HG02852 (cell line): Measurements from ENCODE around the gene NCK2.

Source experiments
- ATAC-seq: cut with Tn5 transposase; IDR thresholded peaks from one replicate; pipeline ENCODE4 v1.9.1; 2021; ENCODE audit warnings: mild to moderate bottlenecking, moderate library complexity; ENCODE audit not compliant: unreplicated experiment

Gene NCK2

GRCh38 chr2:105866216-105867185, 121.8 kb downstream of the NCK2 start:
- ATAC-seq, result no peak

- ATAC-seq, result no peak
These were observed 122.9 kb downstream of the NCK2 start for GRCh38 chr2:105867587-105867986.

- ATAC-seq, result no peak
These were observed 123.3 kb downstream of the NCK2 start for GRCh38 chr2:105868060-105868459.

GRCh38 chr2:105869341-105869740, 124.6 kb downstream of the NCK2 start:
- ATAC-seq, result no peak

- no peak for ATAC-seq
These were observed 125.3 kb downstream of the NCK2 start for GRCh38 chr2:105870062-105870461.

- no peak for ATAC-seq
These were observed 126.1 kb downstream of the NCK2 start for GRCh38 chr2:105870858-105871257.

GRCh38 chr2:105872142-105872728, 127.5 kb downstream of the NCK2 start:
- no peak for ATAC-seq

- ATAC-seq, result no peak
These were observed 128.1 kb downstream of the NCK2 start for GRCh38 chr2:105872830-105873229.

GRCh38 chr2:105873281-105873680, 128.6 kb downstream of the NCK2 start:
- peak; percentile 13 for ATAC-seq

- peak; percentile 90 for ATAC-seq
These were observed 129.0 kb downstream of the NCK2 start for GRCh38 chr2:105873721-105874120.

GRCh38 chr2:105874466-105874865, 129.8 kb downstream of the NCK2 start:
- ATAC-seq, result no peak

GRCh38 chr2:105875241-105875640, 130.5 kb downstream of the NCK2 start:
- ATAC-seq, result no peak

- ATAC-seq, result no peak
These were observed 131.5 kb downstream of the NCK2 start for GRCh38 chr2:105876191-105876590.

- no peak for ATAC-seq
These were observed 133.2 kb downstream of the NCK2 start for GRCh38 chr2:105877945-105878344.

GRCh38 chr2:105879106-105879802, 134.5 kb downstream of the NCK2 start:
- no peak for ATAC-seq

- ATAC-seq, result no peak
These were observed 135.1 kb downstream of the NCK2 start for GRCh38 chr2:105879803-105880300.

- peak; percentile 75 for ATAC-seq
These were observed 135.9 kb downstream of the NCK2 start for GRCh38 chr2:105880637-105881036.

GRCh38 chr2:105881286-105882136, 136.8 kb downstream of the NCK2 start:
- no peak for ATAC-seq

GRCh38 chr2:105882341-105882740, 137.6 kb downstream of the NCK2 start:
- no peak for ATAC-seq

GRCh38 chr2:105882920-105883435, 138.3 kb downstream of the NCK2 start:
- no peak for ATAC-seq
